GM19467 (cell line): ENCODE data around the gene NPTX1.

Experiments used
- ATAC-seq: cut with Tn5 transposase; IDR thresholded peaks from one replicate; pipeline ENCODE4 v1.9.1; 2021; ENCODE audit warnings: mild to moderate bottlenecking, moderate library complexity; ENCODE audit not compliant: unreplicated experiment

Gene NPTX1

DNA sequence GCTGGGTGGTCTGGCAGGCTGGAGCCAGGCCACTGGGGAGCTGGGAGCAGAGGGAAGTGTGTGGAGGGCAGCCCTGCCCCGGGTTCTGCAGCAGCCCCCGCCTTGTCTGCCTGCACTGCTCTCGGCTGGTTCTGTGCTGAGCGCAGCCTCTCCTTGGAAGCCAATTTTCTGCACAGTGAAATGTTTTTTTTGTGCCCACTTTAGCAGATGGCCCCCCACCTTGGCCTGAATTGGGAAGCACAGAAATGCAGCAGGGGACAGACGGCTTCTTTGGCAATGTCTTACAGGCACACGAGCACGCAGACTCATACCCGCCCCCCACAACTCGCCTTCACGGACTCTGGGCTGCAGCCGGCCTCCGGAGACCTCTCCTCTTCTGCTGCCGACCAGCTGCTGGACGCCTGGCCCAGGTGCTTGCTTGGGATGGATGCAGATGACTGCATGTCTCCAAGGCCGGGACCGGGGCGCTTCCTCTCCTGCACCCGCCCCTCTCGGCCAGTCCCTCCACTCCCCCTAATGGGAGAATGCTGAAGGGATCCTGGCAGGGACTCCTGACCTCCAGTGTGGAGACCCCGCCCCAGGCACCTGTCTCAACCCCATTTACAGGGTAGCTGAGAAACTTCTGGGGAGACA, 14.8 kb downstream of the NPTX1 start:
- ATAC-seq, result no peak

DNA sequence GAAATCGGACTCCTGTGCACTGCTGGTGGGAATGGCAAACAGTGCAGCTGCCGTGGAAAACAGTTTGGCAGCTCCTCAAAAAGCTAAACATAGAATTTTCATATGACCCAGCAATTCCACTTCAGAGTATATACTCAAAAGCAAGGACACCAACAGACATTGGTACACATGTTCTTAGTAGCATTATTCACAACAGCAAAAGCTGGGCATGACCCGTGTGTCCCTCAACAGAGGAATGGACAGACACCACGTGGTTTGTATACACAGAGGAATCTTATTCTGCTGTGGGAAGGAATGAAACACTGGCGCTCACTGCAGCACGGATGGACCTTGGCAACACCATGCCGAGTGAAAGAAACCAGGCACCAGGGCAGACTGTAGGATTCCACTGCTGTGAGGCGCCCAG, 16.0 kb downstream of the NPTX1 start:
- ATAC-seq, result no peak

DNA sequence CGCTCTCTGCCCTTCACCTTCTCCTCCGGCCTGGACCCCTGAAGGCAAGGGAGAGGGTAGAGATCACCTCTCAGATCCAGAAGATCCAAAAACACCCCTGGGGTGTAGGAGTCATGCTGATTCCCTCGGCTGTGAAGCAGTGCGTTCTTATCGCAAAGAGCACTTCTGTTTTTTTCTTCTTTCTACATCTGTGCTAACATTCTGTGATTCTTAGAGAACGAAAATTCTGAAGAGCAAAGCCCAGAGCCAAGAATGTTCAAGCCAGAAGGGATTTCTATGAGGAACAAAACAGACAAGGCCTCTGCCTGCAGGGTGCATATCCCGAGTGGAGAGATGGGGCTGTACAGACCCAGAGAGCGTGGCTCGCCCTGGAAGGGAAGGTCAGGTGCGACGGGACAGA, 17.2 kb downstream of the NPTX1 start:
- ATAC-seq, result no peak

DNA sequence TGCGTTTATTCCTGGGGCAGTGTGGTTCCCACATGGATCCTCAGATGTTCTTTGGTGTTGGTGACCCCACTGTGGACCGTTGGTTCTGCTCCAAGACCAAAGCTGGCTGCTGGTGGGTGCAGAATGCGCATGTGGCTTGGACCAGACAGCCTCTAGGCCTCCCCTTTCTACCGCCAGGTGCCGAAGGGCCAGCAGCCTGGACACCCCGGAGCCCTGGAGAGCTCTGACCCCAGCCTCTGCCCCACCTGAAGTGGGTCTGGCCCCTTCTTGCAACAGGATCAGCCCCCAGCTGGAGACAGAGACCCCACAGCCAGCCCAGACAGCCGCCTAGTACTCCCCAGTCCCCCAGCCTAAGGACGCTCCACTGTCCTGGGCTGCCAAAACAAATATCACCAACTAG, 18.4 kb downstream of the NPTX1 start:
- no peak for ATAC-seq

DNA sequence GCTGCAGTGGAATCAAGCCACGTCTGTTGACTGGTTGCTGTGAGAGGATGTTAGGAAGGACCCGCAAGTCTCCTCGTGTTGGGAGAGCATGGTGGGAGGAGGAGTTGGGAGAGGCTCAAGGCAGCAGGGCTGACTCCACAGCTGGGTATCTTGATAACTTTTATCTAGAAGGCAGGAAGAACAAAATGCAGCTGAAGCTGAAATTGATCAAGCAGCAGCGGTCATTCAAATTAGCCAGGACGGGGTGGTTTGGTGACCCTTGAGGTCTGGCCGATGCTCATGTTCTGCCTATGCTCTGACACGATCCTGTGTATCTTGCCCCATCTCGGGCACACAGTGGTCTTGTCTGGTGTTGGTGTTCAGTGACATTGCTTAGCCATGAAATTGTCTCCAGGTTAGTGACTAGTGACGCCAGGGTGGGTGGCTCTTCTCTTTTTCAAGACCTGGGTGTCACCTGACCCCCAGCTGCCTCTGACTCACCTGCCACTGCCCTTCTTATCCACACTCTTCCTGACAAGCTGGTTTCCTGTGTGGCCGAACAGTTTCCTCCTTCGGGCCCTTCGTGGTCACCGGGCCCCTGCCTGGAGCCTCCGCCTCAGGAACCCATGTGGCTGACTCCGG, 19.1 kb downstream of the NPTX1 start:
- ATAC-seq, result no peak

DNA sequence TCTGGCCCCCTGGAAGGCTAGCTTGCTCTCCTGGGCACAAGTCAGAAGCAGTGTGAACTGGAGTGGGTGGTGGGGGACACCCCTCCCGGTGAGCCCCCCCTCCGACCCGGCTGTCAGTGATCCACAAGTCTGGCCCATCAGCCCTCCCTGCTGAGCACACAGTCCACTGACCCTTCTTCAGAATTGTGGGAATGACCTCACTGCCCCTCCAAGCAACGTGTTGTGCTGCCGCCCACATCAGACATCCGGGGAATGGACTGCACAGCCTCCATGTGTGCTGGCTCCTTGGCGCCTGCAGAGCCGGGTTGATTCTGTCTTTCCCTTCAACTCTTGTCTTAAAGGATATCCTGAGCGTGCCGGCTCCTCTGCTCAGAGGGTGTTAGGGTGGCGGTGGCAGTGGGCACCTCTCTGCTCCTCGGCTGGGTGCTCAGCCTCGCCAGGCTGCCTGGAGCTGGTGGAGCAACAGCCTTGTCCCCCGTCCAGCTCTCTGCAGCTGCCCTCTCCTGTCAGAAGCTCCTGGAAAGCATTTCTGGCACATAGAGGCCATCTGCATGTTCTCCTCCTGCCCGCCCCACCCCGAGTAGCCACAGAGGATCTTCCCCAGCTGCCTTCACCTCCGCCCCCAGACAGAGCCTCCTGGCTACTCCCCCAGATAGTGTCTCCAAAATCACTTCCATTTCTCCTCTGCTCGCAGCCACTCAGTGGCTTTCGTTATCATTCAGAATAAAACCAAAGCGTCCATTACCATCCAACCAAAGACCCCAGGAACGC, 19.8 kb downstream of the NPTX1 start:
- ATAC-seq, result no peak

DNA sequence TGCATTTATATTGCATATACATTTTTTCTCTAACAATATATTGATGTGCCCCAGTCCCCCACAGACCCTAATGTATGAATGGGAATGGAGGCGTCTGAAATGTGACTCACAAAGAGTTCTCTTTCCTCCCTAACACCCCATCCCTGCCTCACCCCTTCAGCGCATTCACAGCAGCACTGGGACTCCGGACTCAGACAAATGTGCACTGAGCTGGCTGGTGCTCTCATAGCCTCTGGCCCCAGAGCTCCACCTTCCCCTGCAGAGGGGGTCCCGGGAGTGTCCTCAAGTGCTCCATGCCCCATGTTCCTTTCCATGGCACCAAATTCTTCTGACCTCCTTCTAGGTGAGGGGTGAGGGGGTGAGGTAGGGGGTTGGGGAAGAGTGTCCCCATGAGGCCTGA, 20.6 kb downstream of the NPTX1 start:
- no peak for ATAC-seq

DNA sequence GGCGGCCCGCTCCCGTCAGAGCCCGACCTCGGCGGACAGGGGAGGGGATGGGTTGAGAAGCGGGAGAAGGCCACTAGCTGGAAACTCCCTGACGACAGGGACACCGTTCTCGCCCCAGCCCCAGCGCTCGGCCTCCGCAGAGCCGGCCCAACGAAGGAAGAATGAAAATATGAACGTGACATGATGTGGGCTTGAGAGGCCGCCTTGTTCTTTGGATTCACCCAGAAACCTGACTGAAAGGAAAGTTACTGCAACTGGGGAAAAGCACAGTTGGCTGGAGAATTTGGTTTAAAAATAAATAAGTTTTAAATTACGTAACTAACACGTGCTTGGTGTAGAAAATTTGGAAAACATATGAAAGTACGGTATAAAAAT, 21.1 kb downstream of the NPTX1 start:
- ATAC-seq, result peak; percentile 19

DNA sequence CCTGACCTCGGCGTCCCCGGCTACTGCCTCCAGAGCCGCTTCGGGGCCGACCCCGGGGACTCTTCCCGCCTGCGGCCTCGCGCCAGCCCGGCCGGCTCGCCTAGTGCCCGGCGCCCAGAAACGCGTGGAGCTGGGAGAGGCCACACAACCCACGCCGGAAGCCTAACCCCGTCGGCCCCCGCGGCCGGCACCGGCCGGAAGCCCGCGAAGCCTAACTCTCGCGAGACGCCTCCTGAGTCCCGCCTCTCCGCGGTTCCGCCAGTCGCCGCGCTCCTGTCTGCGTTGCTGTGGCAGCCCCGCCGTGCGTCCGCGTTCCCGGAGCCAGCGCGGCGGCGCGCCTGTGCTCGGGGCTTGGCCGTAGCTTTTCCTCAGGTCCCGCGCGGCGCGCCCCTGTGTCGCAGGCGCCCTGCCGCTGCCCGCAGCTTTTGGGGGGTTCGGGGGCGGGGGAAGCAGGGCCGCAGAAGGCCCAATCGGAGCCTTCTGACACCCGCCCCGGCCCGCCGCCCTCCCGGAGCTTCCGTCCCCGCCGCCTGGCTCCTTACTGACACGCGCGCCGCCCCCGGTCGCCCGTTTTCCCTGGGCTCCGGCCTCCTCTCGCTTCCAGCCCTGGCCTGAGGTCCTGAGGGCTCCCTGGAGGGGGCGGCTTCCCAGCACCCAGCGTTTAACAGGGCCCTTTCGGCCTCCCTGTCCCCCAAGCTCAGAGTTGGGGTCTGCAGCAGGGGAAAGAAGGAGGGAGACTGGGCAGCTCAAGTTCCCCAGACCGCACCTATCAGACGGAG, 21.7 kb downstream of the NPTX1 start:
- ATAC-seq, result peak; percentile 84

DNA sequence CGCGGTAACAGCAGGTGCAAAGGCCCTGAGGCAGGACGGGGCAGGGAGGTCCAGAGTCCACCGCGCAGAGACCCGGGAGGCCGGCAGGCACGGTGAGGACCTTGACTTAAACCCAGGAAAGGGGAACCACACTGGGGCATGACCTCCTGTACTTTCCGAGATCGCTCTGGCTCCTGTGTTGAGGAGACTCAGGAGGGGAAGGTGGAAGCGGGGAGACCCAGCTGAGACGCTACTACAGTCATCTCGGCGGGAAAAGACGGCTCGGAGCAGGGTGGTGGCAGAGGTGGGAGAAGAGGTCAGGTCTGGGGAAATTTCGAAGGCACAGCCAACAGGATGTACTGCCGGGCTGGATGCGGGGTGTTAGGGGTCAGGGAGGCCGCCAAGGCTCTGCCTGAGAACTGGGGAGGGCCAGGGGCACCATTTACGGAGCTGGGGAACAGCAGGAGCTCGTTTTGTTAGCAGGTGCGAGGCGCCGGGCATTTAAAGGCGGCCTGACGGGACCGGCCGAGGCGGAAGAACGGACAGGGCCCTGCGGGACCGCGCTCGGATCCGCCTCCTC, 22.3 kb downstream of the NPTX1 start:
- no peak for ATAC-seq

DNA sequence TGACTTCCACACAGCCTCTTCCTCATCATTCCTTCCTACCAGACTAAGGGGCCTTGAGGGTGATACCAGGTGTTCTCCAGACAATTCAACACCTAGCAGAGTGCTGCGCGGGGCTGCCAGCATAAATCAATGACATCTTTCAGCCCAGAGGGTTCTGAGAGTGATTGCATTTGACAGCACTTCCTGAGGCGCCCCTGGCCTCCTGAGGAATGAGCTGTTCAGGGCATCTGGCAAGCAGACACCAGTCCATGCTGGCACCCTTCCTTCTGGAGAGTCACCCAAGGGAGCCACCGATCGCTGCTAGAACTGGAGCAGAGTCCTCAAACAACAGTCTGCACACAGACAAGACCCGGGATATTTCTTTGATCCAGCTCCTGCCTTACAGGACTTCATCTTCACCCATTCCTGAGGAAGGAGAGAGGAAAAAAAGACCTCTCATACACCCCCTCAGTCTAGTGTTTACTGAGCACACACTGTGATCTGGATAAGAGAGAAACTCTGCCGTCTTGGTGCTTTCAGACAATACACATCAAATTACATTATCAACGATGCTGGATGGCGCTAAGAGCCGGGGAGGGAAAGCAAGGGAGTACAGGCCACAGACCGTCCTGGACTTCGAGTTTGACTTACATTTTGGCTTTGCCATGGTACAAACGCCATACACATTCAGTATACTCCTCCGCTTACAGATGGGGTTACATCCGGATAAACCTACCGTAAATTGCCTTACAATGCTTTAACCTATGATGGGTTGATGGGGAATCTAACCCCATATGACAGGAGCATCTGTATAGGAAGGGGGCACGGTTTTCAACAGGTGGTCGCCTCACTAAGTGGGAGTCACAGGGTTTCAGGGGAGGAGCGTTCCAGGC, 23.0 kb downstream of the NPTX1 start:
- no peak for ATAC-seq

DNA sequence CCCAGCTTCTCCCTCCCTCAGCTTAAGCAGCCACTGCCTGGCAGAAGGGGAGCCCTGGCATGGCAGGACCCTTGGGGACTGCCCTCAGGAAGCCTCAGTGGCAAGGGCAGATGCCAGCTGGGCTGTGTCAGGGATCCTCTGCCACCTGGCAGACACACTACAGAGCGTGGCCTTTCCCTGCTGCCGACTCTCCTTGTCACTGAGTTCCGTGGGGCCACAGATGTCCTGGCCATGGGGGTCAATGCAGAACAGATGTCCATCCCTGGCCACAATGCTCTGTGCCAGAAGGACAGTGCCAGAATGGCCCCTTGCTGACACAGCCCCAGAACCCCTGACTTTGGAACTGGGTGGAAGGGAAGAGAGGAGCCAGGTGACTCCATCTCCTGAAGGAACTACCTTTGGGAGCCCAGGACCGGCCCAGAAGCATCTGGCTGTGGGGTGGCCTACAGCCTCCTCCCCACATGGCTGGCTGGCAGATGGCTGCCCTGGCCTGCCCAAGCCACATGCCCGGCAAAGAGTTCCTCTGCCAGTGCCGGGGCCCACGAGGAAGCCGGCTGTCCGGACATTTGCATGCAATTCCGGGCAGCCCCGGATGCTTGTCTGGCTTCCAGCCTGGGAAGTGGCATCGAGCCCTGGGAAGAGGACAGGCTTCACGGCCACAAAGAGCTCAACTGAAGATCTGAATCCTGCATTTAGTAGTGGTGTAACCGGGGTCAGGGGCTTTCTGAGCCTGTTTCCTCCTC, 24.1 kb downstream of the NPTX1 start:
- ATAC-seq, result no peak

DNA sequence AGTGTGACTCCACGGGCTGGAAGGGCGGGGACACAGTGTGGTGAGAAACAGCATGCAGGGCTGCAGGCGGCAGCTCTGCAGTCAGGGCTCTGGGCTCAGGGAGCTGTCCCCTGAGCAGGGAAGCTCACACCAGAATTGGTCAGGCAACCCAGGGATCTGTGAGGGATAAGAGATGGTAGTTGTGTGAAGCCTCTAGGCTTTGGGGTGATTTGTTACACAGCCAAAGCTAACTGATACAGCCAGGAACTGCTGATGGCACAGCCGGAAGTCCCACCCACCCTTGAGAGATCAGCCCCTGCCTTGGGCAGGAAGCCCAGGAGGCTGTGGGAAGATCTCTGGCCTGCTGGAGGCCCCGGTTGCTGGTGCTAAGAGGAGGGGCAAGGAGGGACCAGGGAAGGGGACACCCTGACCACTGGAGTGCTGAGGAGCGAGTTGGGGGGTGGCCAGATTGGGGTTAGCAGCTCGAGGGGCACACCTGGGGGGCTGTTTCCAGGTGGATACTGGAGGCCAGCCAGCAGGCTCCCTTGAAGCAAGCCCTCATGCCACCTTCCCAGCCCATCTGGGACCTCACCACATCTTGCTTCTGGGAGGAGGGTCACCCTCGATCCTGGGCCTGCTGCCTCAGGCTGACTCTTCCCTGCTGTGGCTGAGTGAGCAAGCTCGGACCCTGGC, 25.2 kb downstream of the NPTX1 start:
- no peak for ATAC-seq

DNA sequence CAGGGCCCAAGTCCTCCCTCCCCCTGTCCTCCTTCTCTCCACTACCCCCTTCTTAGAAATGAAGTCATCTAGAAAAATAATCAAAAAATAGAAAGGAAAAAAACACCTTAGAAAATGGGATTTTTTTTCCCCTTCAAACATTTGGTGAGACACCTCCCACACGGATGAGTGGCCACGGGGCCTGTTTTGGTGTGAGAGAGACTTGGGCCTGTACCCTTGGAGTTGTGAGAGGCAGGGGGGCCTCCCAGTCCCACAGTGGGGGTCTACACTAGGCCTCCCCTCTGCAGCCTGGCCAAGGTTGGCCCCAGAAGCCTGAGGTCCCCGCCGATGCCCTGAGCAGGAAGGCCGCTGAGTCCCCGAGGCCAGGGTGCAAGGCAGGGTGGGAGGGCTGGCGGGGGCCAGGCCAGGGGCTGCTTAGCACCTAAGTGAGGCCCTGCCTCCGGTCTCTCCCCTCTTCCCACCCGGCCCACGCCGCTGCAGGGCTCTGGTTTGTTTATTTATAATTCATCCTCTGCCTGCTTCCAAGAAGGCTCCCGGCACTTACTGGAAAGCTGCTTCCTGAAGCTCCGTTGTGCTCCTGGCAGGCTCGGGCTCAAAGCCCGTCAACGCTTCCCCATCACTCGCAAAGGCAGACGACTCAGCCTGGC, 26.4 kb downstream of the NPTX1 start:
- no peak for ATAC-seq

DNA sequence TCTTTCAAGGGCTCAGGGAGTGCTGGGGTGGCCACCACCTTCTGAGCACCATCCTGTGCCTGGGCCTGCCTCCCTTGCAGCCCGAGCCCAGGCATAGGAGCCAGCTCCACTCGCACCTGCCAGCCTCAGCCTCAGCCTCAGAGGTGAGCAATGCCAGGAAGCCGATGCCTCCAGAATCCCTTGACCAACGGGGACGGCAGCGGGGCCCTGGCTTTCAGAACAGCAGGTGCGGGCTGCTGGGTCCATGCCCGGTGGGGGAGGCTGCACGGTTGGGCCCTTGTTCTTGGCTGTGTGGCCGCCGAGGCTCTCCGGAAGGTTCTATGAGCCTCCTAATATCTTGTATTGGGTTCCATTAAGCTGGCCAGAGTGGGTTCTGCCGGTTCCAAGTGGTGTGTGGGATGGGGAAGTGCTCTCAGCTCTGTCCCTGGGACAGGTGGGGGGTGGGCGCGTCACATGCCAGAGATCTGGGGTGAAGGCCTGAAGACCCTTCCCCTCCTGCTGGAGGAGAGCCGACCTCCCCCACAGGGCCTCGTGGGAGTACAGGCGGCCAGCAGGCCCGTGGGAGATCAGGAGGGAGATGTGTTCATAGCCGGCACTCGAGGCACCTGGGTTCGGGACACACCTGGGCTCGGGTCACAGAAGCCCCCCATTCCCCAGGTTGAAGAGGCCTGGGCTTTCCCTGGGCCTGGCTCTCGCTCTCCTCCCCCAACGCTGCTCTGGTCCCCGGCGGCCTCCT, 27.0 kb downstream of the NPTX1 start:
- no peak for ATAC-seq

DNA sequence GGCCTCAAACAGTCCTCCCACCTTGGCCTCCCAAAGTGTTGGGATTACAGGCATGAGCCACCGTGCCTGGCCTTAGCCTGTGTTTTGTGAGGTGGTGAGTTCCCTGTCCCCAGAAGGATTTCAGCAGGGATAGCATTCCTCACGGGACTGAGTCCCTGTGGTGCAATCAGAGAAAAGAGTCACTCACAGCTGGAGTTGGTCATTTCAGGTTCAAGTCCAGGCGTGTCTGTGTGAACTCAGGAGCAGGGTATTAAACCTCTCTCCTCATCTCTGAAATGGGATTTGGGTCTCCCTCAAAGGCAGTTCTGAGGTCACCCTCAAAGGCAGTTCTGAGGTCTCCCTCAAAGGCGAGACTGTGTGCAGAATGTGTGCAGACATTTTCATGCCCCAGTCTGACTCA, 28.6 kb downstream of the NPTX1 start:
- ATAC-seq, result no peak

DNA sequence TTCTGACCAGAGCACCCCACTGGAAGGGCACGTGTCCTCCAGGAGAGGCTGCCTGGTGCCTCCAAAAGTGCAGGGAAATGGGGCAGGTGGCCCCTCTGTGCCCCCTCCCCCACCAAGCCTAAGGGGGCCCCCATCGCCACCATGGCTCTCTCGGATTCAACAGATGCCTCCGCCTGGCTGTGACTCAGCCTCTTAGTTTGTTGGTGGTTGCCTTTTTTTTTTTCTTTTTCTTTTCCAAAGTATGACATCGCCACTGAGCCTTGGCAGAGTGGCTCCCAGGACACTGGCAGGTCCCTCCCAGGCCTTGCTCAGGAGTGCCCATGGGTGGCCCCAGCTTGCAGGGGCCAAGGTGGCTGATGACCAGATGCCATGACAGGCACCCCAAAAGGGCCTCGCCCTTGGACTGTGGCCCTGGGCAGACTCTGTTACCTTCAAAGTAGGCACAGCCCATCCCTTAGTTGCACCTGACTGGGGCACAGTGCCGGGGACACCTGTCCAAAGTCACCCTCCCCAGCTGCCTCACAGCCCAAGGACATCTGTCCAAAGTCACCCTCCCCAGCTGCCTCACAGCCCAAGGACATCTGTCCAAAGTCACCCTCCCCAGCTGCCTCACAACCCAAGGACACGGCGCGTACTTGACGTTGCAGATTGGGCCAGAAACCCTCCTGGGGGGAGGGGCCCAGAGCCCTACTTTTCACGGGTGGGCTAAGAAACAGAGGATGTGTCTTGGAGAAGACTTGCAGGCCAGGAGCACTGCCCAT, 29.6 kb downstream of the NPTX1 start:
- ATAC-seq, result no peak
